PFSK-1 (cell line): Measurements from ENCODE around the gene CHSY3.

Experiments used
- FOXP2 ChIP-seq: optimal IDR thresholded peaks from 2 replicates; pipeline ENCODE3; 2011; ENCODE audit warnings: borderline replicate concordance, control low read depth, inconsistent platforms; ENCODE audit not compliant: insufficient read depth; ENCODE audit errors: extremely low read length, extremely low read depth
- POLR2AphosphoS5 ChIP-seq: IDR thresholded peaks from 2 replicates; pipeline ENCODE4 v1.6.1; 2012; ENCODE audit warnings: low read depth, mild to moderate bottlenecking, control low read depth, low read length, moderate library complexity
- REST ChIP-seq, 2 experiments: IDR thresholded peaks; 2 replicates each; pipeline versions ENCODE4 v1.6.1 to v1.8.0; 2011 to 2012; ENCODE audit warnings: low read depth in 2 of 2, low read length in 2 of 2, control low read depth in 1 of 2, inconsistent platforms in 1 of 2, mild to moderate bottlenecking in 1 of 2, moderate library complexity in 1 of 2; ENCODE audit not compliant: insufficient read depth in 1 of 2
- SIN3A ChIP-seq: IDR thresholded peaks from 2 replicates; pipeline ENCODE4 v1.6.1; 2012; ENCODE audit warnings: mild to moderate bottlenecking, low read length, moderate library complexity, borderline replicate concordance; ENCODE audit not compliant: insufficient read depth
- TAF1 ChIP-seq: IDR thresholded peaks from 2 replicates; pipeline ENCODE4 v1.6.1; 2012; ENCODE audit warnings: low read length, control low read depth, borderline replicate concordance; ENCODE audit not compliant: insufficient read depth

The CHSY3 gene

GRCh38 chr5:130206686-130207085, 302.4 kb downstream of the CHSY3 start:
- TF ChIP-seq POLR2AphosphoS5: no peak
- TF ChIP-seq TAF1: no peak
- no peak for TF ChIP-seq SIN3A
- no peak for TF ChIP-seq REST (IDR thresholded peaks at IDR 0.05; ENCODE audit: insufficient read depth in 1 of 2, low read depth in 2 of 2, low read length in 2 of 2)
- TF ChIP-seq FOXP2: no peak

GRCh38 chr5:130213607-130214006, 309.3 kb downstream of the CHSY3 start:
- no peak for TF ChIP-seq FOXP2
- TF ChIP-seq REST (IDR thresholded peaks at IDR 0.05; ENCODE audit: insufficient read depth in 1 of 2, low read depth in 2 of 2, low read length in 2 of 2): no peak
- no peak for TF ChIP-seq POLR2AphosphoS5
- no peak for TF ChIP-seq TAF1
- no peak for TF ChIP-seq SIN3A

- TF ChIP-seq POLR2AphosphoS5 (no peak), FOXP2 (no peak), SIN3A (no peak), TAF1 (no peak), REST (IDR thresholded peaks at IDR 0.05; ENCODE audit: insufficient read depth in 1 of 2, low read depth in 2 of 2, low read length in 2 of 2) (no peak)
These were observed 312.0 kb downstream of the CHSY3 start for GRCh38 chr5:130216286-130216685.

- TF ChIP-seq FOXP2: no peak
- TF ChIP-seq POLR2AphosphoS5: no peak
These were observed 318.3 kb downstream of the CHSY3 start for GRCh38 chr5:130222573-130222972.

GRCh38 chr5:130227699-130228098, 323.4 kb downstream of the CHSY3 start:
- TF ChIP-seq REST (IDR thresholded peaks at IDR 0.05; ENCODE audit: insufficient read depth in 1 of 2, low read depth in 2 of 2, low read length in 2 of 2) (no peak), FOXP2 (no peak), SIN3A (no peak), TAF1 (no peak), POLR2AphosphoS5 (no peak)
